ENCODE data around the gene LITAF.

The LITAF gene

GRCh38 chr16:11586856-11587642 lies at the start of gene LITAF:
Gene LITAF, minus strand, starts transcription at chr16:11586919. Its CDS starts 30,189 bp downstream, at chr16:11556730.
- DNase-seq, result peak; percentile 84

GRCh38 chr16:11636172-11636721 lies 49.5 kb upstream of the LITAF start:
- DNase-seq, result no peak
- Mint-ChIP-seq H3K4me1 (ENCODE audit: low read depth) (peaks cover 20% of the 10 kb centered on the region), H3K27me3 (no peaks in the 10 kb centered on the region), H3K9me3 (no peaks in the 10 kb centered on the region), H3K36me3 (ENCODE audit: low read depth) (no peaks in the 10 kb centered on the region), H3K4me3 (no peak overlapping the region), H3K27ac (no peak overlapping the region)

More at GRCh38 chr16:11586856-11587642, at the start of gene LITAF:
- Mint-ChIP-seq H3K4me3 (peak within 1 kb of the TSS; percentile 91), H3K27me3 (no peaks in the 10 kb centered on the region), H3K27ac (peak within 1 kb of the TSS; percentile 96), H3K9me3 (no peaks in the 10 kb centered on the region), H3K36me3 (ENCODE audit: low read depth) (peaks cover 24% of the 10 kb centered on the region), H3K4me1 (ENCODE audit: low read depth) (peaks cover 40% of the 10 kb centered on the region)

- H3K9me3 Mint-ChIP-seq, result no peaks in the 10 kb centered on the region
- H3K27me3 Mint-ChIP-seq, result no peaks in the 10 kb centered on the region
- DNase-seq, result no peak
- peaks cover 15% of the 10 kb centered on the region for H3K4me1 Mint-ChIP-seq (ENCODE audit: low read depth)
- no peak overlapping the region for H3K4me3 Mint-ChIP-seq
- H3K27ac Mint-ChIP-seq, result no peak overlapping the region
- no peaks in the 10 kb centered on the region for H3K36me3 Mint-ChIP-seq (ENCODE audit: low read depth)
These were observed 49.0 kb upstream of the LITAF start for GRCh38 chr16:11635679-11636171.

DNA sequence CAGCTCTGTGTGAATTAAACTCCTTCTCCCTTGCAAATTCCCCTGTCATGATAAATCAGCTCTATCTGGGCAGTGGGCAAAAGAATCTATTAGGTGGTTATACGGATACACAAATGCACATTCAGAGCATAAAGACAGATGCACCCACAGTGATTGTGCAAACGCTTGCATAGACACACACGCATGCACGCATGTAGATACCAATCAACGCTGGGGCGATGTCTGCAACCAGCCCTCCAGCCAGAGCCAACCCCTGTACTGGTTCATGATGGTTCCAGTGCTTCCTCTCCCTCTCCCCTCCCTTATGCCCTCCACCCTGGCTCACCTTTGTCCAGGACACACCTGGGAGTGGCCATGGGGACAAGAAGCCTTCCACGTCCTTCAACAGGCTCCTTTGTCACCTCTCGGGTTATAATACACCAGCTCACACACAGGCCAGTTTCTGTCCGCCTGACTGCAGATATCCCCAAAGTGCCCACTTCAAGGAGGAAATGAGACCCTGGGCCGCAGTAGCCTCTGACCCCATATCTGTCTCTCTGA lies 48.5 kb upstream of the LITAF start:
- Mint-ChIP-seq H3K27me3 (no peaks in the 10 kb centered on the region), H3K27ac (no peak overlapping the region), H3K9me3 (no peaks in the 10 kb centered on the region), H3K4me1 (ENCODE audit: low read depth) (peaks cover 14% of the 10 kb centered on the region), H3K36me3 (ENCODE audit: low read depth) (no peaks in the 10 kb centered on the region), H3K4me3 (no peak overlapping the region)
- no peak for DNase-seq

- Mint-ChIP-seq H3K9me3 (no peaks in the 10 kb centered on the region), H3K4me1 (ENCODE audit: low read depth) (peaks cover 19% of the 10 kb centered on the region), H3K27ac (no peak overlapping the region), H3K36me3 (ENCODE audit: low read depth) (no peaks in the 10 kb centered on the region), H3K4me3 (no peak overlapping the region), H3K27me3 (no peaks in the 10 kb centered on the region)
- DNase-seq, result no peak
These were observed 47.6 kb upstream of the LITAF start for GRCh38 chr16:11634312-11634711.

GRCh38 chr16:11633113-11633512 lies 46.4 kb upstream of the LITAF start:
- no peaks in the 10 kb centered on the region for H3K36me3 Mint-ChIP-seq (ENCODE audit: low read depth)
- no peaks in the 10 kb centered on the region for H3K27me3 Mint-ChIP-seq
- DNase-seq, result no peak
- H3K27ac Mint-ChIP-seq, result no peak overlapping the region
- no peak overlapping the region for H3K4me3 Mint-ChIP-seq
- H3K4me1 Mint-ChIP-seq (ENCODE audit: low read depth), result peaks cover 27% of the 10 kb centered on the region
- no peaks in the 10 kb centered on the region for H3K9me3 Mint-ChIP-seq

DNA sequence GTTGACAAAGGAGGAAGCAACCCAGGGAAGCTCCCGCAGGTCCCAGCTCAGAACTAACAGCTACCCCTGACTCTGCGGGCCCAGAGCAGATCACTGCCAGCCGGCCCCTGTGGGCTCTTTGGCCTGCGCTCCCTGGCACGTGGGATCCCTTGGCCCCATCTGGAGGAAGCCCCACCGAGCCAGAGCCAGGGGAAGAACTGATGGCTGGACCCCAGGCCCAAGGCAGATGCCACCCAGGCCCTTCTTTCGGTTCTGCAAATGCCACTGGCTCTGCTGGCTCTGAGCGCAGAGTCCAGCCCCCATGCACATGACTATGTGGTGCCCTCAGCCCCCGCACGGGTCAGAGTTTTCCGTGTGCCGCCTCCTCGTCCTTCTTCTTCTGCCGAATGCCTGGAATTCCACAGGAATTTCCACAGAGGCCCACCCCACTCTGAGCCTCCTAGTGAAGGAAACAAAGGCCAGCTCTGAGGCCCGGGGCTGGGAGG lies 45.8 kb upstream of the LITAF start:
- Mint-ChIP-seq H3K4me3 (no peak overlapping the region), H3K27ac (no peak overlapping the region), H3K36me3 (ENCODE audit: low read depth) (no peaks in the 10 kb centered on the region), H3K4me1 (ENCODE audit: low read depth) (peaks cover 30% of the 10 kb centered on the region), H3K9me3 (no peaks in the 10 kb centered on the region), H3K27me3 (no peaks in the 10 kb centered on the region)
- DNase-seq, result no peak

GRCh38 chr16:11631214-11631613 lies 44.5 kb upstream of the LITAF start:
- Mint-ChIP-seq H3K4me1 (ENCODE audit: low read depth) (peaks cover 32% of the 10 kb centered on the region), H3K36me3 (ENCODE audit: low read depth) (no peaks in the 10 kb centered on the region), H3K9me3 (no peaks in the 10 kb centered on the region), H3K4me3 (no peak overlapping the region), H3K27ac (no peak overlapping the region), H3K27me3 (no peaks in the 10 kb centered on the region)
- DNase-seq, result no peak

DNA sequence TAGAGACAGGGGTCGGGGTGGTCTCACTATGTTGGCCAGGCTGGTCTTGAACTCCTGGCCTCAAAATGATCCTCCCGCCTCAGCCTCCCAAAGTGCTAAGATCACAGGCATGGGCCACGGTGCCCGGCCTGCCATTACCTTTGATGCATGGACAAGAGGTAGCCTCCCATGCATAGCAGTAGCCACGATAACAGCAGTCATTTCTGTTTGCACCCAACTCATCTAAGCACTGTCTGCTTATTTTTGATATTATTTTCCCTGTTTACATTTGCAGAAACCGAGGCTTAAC lies 44.0 kb upstream of the LITAF start:
- Mint-ChIP-seq H3K36me3 (ENCODE audit: low read depth) (no peaks in the 10 kb centered on the region), H3K9me3 (no peaks in the 10 kb centered on the region), H3K27me3 (no peaks in the 10 kb centered on the region), H3K27ac (no peak overlapping the region), H3K4me1 (ENCODE audit: low read depth) (peaks cover 35% of the 10 kb centered on the region), H3K4me3 (no peak overlapping the region)
- DNase-seq, result no peak

DNA sequence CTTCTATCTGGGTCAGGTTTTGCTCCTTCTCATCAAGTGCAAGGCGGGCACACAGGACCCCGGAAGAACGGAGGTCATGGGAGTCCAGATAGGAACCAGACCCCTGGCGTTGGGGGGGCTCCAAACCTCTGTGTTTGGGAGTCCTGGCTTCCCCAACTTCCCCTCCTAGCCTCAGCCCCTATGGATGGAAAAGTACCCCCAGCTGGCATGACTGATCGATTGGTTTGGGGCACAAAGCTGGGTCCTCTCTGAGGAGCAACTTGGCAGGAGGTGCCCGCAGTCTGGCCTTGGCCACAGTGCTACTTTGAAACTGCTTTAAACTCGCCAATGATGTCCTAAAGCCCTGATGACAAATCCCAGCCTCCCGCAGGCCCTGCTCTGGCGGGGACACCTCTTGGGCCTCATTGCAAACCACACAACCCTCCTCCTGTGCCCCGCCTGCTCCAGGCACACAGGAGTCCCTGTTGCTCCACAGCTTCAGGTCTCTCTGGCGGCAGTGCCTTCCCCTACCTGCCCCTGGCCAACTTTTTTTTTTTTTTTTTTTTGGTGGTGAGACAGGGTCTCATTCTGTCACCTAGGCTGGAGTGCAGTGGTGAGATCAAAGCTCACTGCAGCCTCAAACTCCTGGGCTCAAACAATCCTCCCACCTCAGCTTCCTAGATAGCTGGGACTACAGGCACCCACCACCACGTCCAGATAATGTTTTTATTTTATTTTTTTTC lies 43.5 kb upstream of the LITAF start:
- peaks cover 40% of the 10 kb centered on the region for H3K4me1 Mint-ChIP-seq (ENCODE audit: low read depth)
- peak overlapping the region; percentile 56 for H3K27ac Mint-ChIP-seq
- no peaks in the 10 kb centered on the region for H3K9me3 Mint-ChIP-seq
- H3K4me3 Mint-ChIP-seq, result no peak overlapping the region
- no peak for DNase-seq
- H3K36me3 Mint-ChIP-seq (ENCODE audit: low read depth), result no peaks in the 10 kb centered on the region
- no peaks in the 10 kb centered on the region for H3K27me3 Mint-ChIP-seq

DNA sequence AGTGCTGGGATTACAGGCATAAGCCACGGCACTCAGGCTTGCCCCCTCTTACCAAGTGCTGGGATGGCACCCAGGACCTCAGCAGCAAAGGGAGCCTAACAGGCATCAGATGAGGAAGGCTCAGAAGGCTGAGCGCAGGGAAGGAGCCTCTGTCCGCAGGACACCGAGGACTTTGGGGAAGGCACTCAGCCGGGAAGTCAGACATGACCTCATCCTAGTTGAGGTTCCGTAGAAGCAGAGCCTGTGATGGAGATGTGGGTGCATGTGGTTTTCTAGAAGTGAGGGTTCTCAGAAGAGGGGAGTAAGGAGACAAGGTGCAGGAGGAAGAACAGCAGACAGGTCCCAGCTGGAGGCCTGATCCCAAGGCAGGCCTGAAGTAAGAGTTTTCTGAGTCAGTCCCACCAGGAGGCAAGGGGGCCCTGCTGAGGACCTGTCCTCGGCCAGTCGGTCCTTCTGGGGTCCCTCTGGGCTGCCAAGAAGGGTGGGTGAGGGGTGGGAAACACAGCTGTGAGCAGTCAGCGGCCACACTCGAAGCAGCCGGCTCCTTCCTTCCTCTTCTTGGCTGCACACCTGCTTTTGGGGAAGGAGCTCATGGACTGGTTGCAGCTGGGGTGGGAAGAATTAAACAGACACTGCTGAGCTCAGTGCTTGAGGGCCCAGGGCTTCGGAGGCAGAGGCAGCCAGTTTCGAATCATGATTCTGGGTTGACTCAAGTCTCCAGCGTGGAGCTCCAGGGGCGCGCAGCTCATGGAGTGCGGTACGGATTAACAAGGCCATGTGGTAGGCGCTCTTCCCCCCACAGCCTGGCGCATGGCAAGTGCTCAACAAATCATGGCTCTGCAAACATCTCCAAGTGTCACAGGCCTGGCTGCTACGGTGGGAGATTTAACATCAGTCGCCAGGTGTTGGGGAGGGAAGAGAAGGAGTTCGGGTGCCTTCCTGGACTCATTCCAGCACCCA lies 42.6 kb upstream of the LITAF start:
- Mint-ChIP-seq H3K9me3 (no peaks in the 10 kb centered on the region), H3K4me1 (ENCODE audit: low read depth) (peaks cover 47% of the 10 kb centered on the region), H3K36me3 (ENCODE audit: low read depth) (no peaks in the 10 kb centered on the region), H3K4me3 (no peak overlapping the region), H3K27me3 (no peaks in the 10 kb centered on the region), H3K27ac (peak overlapping the region; percentile 56)
- peak; percentile 39 for DNase-seq

GRCh38 chr16:11627822-11628457 lies 41.2 kb upstream of the LITAF start:
- Mint-ChIP-seq H3K36me3 (ENCODE audit: low read depth) (no peaks in the 10 kb centered on the region), H3K27ac (peak overlapping the region; percentile 2), H3K9me3 (no peaks in the 10 kb centered on the region), H3K4me1 (ENCODE audit: low read depth) (peaks cover 43% of the 10 kb centered on the region), H3K27me3 (no peaks in the 10 kb centered on the region), H3K4me3 (no peak overlapping the region)
- no peak for DNase-seq

GRCh38 chr16:11627292-11627663 lies 40.6 kb upstream of the LITAF start:
- Mint-ChIP-seq H3K9me3 (no peaks in the 10 kb centered on the region), H3K27me3 (no peaks in the 10 kb centered on the region), H3K27ac (no peak overlapping the region), H3K4me1 (ENCODE audit: low read depth) (peaks cover 48% of the 10 kb centered on the region), H3K4me3 (no peak overlapping the region), H3K36me3 (ENCODE audit: low read depth) (no peaks in the 10 kb centered on the region)
- no peak for DNase-seq
